ENCODE data around the gene ACAP1.

The ACAP1 gene, protein sequence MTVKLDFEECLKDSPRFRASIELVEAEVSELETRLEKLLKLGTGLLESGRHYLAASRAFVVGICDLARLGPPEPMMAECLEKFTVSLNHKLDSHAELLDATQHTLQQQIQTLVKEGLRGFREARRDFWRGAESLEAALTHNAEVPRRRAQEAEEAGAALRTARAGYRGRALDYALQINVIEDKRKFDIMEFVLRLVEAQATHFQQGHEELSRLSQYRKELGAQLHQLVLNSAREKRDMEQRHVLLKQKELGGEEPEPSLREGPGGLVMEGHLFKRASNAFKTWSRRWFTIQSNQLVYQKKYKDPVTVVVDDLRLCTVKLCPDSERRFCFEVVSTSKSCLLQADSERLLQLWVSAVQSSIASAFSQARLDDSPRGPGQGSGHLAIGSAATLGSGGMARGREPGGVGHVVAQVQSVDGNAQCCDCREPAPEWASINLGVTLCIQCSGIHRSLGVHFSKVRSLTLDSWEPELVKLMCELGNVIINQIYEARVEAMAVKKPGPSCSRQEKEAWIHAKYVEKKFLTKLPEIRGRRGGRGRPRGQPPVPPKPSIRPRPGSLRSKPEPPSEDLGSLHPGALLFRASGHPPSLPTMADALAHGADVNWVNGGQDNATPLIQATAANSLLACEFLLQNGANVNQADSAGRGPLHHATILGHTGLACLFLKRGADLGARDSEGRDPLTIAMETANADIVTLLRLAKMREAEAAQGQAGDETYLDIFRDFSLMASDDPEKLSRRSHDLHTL

DNA sequence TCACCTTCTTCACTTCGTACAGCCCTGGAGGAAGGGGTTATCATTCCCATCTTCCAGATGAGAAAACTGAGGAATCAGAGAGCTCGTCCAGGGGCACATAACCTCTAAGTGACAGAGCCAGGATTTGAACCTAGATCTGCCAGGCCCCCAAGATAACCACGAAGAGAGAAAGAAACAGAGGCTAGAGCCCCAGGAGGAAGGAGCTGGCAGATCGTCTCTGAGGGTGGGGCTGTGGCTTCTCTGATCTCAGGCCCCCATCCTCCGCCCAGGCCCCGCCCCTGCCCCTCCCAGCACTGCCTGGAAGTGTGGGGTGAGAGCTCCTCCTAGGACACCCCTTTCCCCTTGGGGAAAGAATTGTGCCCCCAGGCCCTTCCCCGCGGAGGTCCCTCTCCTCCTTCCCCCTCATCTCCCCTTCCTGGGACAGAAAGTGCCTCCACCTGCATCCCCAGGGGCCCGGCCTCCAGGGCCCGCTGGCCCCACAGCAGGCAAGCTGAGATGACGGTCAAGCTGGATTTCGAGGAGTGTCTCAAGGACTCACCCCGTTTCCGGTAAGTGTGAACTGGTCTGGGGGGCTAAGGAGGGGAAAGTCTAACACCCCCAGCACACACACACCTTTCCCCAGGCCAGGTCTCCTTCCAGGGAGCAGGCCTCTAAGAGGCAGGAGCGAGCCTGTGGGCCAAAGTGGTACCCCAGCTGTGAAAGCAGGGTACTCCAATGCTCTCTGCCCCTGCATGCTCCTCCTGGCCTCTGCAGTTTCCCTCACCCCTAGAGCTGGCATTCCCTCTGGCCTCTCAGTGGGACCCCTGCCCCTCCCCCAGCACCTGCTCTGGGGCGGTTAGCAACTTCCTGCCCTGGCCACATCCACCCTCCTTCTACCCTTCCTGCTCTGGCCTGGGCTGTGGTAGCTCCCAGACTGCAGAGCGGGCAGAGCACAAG, at the start of gene ACAP1:
Gene ACAP1 (plus strand): TSS at position 290 of the 936 bp plus-strand sequence. CDS start 206 bp downstream, at position 496.
- no peak for DNase-seq (ENCODE audit: low read depth)

DNA sequence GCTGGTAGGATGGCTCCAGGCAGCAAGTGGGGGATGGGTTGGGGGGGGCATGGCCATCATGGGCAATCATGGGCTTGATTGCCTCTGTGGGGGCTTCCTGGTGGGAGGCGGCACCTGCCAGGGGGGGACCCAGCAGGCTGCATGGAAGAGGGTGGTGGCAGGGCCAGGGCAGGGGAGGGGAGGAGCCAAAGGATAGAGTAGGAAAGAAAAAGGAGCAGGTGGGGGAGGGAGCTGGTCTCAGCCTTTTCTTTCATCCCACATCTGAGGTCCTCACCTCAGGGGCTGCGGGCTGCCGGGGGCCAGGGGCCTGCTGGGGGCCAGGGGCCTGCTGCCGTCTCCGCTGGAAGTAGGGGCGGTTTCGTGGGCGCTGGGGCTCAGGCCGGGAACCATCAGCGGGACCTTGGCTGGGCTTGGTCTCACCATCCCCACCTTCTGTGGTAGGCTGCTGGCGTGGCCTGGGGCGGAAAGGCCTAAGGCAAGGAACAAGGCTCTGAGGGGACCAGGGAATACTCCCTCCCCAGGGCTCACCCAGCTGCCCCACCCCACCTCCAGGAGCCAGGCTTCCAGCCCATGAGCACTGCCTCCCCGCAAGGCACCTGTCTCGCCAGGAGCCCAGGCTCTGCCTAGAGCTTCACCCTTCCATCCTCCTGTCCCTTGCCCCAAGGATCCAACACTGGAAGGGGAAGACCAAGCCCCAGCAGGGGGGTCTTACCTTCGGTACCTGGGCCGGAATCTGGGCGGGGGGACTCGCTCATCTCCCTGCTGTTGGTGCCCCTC, 46.9 kb upstream of the ACAP1 start:
- no peak for DNase-seq (ENCODE audit: low read depth)

DNA sequence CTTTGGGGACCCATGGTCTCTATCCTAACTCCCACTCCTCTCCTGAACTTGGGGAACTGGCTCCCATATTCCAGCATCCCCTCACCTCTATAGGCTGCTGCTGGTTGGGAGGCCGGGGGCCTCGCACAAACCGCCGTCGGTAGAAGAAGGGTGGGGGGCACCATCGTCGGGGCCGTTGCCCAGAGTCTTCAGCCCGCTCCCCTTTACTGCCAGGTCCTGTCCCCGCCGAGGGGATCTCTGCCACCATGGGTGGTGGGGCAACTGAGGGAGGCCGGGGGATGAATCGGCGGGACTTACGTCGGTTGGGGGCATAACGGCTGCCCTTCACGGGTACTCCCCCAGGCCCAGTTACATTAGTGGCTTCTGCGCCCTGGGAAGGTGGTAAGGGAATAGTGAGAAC, 46.2 kb upstream of the ACAP1 start:
- DNase-seq (ENCODE audit: low read depth): no peak

DNA sequence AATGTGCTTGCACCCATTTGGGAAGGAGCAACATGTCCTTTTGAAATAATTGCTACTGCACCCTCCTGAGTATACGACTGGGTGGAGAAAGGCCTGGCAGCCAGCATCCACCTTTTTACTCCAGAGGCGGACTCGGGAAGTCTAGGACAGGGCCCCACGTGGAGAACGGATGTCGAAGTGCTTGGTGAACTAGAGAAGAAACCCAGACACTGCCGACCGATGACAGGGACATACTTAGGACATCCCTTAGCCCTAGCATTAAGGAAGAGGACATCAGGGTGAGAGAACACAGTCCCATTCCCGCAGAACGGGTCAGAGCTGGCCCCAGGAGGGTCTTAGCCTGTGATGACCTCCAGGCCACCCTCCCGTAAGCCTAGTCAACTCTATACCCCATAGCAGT, 45.6 kb upstream of the ACAP1 start:
- DNase-seq (ENCODE audit: low read depth): no peak

DNA sequence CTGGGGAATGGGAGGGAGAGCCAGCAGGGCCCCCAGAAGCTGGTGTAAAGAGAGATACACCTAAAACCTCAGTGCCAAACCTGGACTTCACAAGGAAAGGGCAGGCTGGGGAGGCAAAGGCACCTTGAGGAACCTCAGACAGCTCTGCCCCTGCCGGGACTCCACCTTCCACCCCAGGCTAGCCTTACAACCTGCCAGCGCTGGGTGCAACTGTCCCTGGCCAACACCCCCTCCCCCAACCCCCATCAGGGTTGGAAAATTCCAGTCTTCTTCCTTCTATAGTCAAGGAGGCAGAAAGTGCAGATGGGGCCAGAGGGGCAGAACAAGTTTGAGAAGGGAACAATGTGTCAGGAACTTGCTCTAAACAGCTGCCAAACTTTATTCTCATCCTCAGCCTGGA, 44.1 kb upstream of the ACAP1 start:
- no peak for DNase-seq (ENCODE audit: low read depth)

DNA sequence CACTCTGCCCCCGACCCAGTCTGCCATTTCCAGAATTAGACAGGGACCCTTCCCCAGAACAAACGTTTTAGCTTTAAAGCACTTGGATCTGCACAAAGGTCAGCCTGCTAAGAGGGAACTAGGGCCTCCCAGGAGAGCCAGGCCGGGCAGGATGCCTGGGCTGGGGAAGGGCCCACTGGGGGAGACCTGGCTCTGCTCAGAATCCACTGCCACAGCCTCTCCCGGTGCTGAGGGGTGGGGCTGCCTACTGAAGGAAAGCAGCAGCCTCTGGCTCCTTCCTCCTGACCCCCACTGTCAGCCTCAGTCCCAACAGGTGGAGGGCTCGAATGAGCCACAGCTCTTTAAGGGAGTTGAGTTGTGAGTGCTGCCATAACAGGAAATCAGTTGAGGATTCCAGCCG, 43.6 kb upstream of the ACAP1 start:
- DNase-seq (ENCODE audit: low read depth): no peak

DNA sequence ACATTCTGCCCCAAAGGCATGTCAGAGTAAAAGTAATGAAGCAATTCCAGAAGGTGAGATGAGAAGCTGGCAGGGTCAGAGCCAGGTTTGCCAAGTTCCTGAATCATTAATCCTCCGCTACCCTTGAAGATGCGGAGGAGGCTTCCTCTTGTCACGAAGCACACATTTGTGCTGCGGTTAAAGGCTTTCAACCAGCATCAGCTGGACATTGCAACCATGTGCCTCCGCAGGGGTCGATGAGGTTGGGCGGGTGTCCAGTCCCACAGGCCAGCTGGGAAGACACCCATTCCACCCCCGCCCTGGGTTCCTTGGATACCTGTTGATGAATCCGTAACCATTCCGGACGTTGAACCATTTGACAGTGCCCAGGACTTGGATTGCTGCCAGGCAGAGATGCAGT, 43.2 kb upstream of the ACAP1 start:
- no peak for DNase-seq (ENCODE audit: low read depth)

DNA sequence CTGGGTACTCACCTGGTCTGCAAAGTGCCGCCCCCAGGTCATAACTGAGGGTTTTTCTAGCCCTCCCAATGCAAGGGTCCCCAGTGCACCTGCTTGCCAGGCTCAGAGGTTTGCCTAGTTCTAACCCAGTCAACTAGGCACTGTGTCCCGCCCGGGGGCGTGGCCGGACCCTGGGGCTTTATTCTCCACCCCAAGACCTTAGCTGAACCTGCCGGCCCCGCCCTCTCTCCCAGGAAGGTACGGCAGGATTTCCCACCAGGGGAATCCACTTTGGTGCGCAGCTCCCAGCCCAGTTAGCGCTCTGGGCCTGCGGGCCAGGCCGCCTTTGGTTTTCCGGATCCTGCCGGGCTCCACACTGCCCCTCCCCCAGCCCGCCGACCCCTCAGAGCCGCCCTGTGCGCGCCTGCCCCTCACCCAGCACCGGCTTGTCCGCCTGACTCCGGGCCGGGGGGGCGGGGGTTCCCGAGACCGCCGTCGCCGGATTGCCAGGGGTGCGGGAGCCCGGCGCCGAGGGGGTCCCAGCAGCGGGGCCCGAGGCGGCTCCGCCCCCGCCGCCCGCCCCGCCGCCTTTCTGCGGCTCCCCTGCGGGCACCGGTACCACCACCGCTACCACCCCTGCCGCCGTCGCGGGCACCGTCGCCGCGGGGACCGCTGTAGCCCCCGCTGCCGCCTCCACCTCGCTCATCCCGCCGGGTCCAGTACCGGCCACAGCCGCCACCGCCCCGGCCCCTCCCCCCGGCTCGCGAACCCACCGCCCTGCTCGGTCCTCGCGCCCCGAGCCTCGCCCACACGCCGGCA, 42.3 kb upstream of the ACAP1 start:
- no peak for DNase-seq (ENCODE audit: low read depth)

DNA sequence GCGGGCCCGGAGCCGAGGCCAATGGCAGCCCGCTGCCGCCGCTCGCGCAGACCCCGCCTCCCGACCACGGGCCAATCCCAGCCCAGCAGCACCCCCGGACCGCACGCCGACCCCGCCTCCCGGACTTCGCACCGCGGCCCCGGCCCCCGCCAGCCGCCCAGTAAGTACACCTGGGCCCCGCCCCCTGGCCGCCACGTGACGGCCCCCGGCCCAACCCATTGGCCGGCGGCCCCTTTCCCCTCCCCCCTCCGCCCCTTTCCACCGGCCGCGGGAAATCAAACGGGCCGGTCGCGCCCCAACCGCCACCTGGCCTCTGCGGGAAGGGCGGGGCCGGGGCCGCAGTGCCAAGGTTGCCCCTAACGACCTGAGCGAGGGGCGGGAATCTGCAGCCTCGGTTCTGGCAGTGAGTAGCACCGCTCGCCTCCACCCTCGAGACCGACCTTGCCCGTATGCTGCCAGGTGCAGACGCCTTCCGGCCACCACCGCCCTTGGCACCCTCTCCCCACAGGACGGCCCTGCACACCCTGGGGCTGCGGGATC, 41.6 kb upstream of the ACAP1 start, which contains the start of gene YBX2:
Gene YBX2 (minus strand): TSS at position 26 of the 540 bp plus-strand sequence. CDS start 139 bp downstream, outside the sequence.
- DNase-seq (ENCODE audit: low read depth): peak; percentile 50

DNA sequence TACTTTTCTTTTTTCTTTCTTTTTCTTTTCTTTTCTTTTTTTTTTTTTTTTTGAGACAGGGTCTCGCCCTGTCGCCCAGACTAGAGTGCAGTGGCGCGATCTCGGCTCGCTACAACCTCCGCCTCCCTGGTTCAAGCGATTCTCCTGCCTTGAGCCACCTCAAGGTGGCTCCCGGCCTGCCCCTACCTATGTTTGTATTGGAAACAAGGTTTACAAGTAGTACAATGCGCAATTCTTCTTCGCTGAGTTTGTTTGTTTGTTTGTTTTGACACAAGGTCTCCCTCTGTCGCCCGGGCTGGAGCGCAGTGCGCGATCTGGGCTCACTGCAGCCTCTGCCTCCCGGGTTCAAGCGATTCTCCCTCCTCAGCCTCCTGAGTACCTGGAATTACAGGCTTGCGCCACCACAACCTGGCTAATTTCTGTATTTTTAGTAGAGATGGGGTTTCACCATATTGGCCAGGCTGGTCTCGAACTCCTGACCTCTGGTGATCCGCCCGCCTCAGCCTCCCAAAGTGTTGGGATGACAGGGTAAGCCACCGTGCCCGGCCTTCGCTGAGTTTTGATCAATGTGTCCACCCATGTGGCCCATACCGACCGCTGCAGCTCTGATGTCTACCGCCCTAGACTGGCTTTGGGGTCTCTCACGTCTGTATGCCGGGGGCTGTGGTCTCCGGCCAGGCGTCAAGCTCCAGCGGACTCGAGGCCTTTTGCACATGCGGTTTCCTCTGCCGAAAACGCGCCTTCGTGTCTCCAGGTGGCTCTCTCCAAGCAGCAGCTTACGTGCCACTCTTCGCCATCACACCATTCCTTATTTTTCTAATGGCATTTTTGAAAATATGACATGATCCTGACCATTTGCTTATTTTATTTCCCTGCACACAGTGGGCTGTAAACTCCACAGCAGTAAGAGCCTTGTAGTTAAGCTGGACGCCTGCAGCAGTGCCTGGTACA, 40.8 kb upstream of the ACAP1 start:
- no peak for DNase-seq (ENCODE audit: low read depth)

DNA sequence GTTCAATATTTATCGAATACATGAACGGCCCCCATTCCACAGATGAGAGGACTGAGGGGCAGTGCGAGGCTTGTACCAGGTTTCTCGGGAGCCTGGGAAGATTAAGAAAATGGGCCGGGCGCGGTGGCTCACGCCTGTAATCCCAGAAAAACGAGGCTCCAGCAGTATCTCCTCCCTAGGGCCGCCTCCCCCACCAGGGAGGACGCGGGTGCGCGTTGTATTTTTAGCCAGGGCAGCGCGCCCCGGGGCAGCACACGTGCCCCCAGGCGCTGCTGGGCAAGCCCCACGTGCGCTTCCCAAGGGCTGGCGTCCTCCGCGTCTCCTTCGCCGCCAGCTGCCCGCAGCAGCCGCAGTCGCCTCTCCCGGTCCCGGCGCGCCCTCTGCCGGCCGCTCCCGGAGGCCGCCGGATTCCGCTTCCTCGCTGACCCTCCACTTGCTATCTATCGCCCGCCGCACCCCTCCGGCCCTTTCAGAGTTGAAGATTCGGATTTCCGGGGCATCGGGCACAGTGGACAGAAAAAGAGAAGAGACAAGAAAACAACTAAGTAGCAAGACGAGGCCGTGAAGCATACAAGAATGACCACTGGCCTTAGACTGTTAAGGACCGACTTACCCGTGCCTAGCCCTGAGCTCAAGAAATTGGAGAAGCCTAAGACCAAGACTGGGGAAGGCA, 40.0 kb upstream of the ACAP1 start:
- DNase-seq (ENCODE audit: low read depth): peak; percentile 84

DNA sequence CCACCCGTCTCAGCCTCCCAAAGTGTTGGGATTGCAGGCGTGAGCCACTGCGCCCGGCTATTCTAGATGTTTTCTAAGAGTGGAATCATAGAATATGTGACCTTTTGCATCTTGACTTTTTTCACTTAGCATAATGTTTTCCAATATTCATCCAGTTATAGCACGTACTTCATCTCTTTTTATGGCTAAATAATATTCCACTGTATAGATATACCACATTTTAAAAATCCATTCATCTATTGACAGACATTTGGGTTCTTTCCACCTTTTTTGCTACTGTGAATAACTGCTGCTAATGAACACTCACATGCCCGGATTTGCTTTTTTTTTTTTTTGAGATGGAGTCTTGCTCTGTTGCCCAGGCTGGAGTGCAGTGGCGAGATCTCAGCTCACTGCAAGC, 32.1 kb upstream of the ACAP1 start:
- DNase-seq (ENCODE audit: low read depth): no peak

DNA sequence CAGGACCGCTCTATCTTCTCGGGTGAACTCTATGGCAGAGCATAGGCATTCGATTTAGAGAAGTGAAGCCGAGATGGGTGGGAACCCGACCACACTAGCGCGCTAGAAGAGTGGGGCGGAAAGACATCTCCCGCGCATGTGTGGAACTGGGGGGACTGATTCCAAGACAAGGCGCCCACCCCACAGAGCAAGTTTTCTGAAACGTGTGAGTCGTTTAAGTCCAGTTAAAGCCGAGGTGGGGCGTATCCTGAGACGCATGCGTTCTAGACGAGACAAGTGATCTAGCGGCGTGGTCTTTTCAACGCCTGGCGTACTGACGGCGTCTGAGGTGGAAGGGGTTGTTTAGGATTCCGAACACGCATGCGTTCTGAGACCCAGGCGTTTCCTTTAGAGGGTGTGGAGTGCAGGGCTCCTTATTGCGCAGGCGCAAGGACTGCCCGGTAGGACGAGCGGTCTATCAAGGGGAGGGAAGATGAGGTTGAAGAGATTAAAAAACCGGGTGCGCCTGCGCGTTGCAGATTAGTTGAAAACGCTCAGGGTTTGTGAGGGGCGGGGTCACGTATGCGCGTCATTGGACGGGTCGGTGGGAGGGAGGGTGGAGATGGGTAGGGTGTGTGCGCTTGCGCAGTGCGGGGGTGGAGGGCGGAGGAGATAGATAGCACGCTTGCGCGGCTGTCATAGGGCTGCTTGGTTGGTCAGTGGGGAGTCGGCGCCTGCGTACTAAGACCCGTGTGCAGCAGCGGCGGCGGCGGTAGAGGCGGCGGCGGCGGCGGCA, 29.2 kb upstream of the ACAP1 start, which contains the start of gene EIF5A:
Gene EIF5A (plus strand): TSS at position 718 of the 775 bp plus-strand sequence. CDS start 2,008 bp downstream, outside the sequence.
- peak; percentile 100 for DNase-seq (ENCODE audit: low read depth)

DNA sequence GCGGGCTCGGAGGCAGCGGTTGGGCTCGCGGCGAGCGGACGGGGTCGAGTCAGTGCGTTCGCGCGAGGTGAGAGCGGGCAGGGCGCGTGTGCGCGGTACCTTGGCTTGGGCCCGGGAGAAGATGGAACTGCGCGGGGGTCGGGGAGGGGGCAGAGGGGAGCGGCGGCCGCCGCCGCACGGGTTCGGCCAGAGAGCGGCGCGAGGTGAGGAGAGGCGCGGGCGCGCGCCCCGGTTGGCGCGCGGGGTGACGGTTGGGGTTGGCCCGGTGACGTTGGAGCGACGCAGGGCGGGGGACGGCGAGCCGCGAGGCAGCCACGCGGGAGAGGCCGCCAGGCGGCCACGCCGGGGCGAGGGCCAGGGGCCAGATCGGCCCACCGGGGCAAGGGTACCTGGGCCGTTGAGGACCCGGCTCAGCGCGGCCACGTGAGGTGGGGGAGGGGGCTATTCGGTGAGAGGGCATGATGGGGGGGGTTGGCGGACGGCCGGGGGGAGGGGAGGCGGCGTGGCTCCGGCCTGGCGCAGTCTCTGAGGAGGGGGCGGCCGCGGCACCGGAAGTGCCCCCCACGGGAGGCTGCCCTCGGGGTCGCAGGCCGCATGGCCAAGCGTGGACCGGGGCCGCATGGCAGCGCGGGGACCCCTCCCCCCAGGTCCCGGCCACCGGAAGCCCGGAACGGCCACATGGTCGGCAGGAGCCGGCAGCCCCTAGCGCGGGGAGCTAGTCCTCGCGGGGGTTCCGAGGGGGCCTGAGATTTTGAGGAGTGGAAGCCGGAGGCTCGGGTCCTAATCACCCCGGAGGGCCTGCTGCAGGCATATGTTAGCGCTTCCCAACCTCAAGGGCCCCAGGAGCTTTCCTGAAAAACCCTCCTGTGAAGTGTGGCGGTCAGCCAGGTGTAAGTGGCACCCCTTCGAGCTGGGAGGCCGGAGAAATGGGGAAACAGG, 28.4 kb upstream of the ACAP1 start:
- peak; percentile 44 for DNase-seq (ENCODE audit: low read depth)

DNA sequence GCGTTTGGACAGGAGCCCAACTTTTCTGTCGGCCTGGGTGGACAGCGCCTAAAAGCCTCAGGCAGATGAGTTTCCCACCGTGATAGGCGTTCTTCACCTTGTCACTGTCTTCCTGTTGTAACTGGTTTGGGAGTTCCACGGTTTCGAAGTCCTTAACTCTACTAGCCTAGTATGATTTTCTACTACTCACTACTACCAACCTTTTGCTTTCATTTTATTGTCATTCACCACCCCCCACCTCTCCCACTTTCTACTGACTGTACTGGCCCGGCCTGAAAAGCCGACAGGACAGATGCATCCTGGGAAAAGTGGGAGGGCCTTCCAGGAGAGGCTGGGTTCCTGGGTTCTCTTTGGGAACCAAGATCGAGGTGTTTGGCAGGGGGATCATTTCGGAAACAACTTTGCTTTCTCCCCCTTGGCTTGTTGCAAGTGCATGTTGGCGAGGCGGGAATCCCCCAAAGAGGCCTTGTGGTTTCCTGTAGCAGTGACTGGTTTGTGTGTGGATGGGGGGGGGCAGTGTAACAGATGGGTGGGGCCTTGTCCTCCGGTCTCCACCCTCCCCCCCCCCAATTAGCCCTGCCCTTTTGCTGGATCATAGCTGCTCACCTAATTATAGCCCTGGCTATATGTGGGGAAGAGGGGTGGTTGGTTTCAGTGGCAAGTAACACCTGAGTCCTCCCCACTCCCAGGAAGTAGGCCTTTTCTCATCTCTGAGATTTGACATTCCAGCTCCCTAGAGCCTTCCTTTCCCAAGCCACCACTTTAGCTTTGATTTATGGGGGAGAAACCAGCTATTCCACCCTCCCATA, 27.5 kb upstream of the ACAP1 start:
- peak; percentile 88 for DNase-seq (ENCODE audit: low read depth)

DNA sequence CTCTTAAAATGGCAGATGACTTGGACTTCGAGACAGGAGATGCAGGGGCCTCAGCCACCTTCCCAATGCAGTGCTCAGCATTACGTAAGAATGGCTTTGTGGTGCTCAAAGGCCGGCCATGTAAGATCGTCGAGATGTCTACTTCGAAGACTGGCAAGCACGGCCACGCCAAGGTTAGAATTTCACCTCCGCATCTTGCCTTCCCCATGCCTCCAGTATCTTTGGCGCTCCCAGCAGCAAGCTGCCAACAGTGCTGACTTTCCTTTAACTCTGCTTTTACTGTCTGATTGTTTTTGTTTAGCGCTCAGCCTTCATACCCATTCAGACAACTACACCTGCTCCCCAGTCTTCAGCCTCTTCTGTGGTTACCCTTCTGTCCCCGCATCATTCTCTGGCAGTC, 26.7 kb upstream of the ACAP1 start:
- no peak for DNase-seq (ENCODE audit: low read depth)
